HL-60/S4 (cell line): ENCODE results near the gene R3HDML.
"Not testable (repeated sequence)": the region's sequence is repeated elsewhere in the genome, so short reads cannot be mapped to it uniquely, and the experiment has no call there.

Source experiments
- in situ Hi-C: fragments of 300-500 bp; cut with MboI; formaldehyde crosslinking; loops from 2 replicates; pipeline ENCODE4 v1.14.3; 2022; ENCODE audit warnings: low sequenced_read_pairs

The R3HDML gene

GRCh38 chr20:44327748-44328147, 9.1 kb upstream of the R3HDML start:
- in situ Hi-C loops, result not testable (repeated sequence)

DNA sequence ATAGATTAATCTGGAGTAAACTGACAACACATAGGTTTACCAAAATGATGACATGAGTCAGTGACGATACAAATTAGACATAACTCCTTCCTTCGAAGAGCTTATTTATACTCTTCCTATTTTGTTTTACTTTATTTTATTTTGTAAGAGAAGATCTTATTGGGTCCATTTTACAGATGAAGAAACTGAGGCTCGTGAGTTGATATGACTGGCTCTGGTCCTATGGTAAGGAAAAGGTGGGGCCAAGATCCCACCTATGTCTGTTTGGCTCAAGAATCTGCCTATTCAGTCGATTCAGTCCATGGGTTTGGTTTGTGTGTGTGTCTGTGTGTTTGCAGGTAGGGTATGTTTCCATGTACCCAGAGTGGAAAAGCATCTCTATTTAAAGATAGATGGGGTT, 8.4 kb upstream of the R3HDML start:
- in situ Hi-C loops, result no loop called here

GRCh38 chr20:44331201-44331600, 5.6 kb upstream of the R3HDML start:
- in situ Hi-C loops, result no loop called here

GRCh38 chr20:44334306-44334705, 2.5 kb upstream of the R3HDML start:
- in situ Hi-C loops, result no loop called here

DNA sequence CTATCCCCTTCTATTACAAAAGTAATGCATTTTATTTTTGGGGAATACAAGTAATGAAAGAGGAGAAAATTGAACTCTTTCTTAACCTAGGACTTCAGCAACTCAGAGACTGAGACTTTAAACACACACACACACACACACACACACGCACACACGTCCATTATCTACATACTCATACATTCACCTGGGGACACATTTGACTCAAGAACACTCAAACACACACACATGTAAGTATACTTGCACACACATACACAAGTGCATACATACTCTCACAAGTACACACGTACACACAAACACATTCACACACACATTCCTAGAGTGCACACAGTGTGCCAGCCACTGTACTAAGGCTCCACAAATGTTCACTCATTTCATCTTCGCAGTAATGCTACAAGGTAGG, 2.1 kb upstream of the R3HDML start:
- in situ Hi-C loops, result no loop called here

DNA sequence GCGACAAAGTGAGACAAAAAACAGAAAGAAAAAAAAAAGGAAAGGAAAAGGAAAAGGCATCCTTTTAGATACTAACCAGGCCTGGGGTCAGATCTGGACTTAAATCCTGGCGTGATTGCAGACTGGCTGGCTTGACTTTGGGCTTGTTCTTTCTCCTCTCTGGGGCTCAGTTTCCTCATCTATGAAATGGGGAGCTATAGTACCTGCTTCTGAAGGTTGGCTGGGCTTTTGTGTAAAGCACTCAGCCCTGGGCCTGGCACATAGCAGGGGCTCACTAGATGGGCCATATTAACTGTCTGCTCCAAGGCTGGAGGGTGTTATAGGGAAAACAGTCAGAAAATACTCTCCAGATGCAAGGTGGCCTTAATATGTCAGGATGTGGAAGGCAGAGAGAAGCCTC, 1.2 kb upstream of the R3HDML start:
- in situ Hi-C loops, result no loop called here

DNA sequence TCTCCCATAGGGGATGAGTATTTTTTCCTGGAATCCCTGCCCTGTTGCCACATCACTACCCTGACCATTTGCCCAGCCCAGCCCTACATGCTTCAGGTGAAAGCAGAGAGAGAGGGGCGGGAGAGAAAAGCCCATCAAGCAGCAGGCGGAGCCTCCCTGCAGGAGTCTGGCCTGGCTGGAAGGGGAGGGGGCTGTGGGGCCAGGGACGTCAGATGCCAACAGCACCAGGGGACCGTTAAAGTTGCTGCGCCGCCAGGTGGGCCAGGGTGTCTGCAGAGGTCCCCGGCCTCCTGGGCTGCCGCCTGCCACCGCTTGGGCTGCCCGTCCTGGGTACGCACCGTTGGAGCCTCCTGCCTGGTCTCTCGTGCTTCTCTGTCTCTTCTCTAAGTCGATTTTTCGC, 757 bp upstream of the R3HDML start:
- in situ Hi-C loops, result no loop called here

DNA sequence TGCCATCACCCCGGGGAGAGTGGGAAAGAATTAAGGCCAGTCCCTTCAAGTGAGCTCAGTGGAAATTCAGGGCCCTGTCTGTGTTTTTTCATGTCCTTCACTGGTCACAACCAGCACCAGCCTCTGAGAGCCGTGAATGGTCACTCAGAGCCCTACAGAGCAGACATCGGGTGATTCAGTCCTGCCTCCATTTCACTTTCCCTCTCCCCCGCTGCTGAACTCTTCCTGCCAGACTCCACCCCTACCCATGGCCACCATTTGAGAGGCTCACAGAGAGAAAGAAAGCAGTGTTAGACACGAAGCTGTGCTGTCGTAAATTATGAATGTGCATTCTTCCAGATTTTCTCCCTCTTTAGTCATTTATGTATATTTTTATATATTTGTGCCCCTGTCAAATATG, 5.4 kb downstream of the R3HDML start:
- in situ Hi-C loops, result no loop called here

- in situ Hi-C loops, result no loop called here
Observed at GRCh38 chr20:44343162-44343675, 6.4 kb downstream of the R3HDML start.

- in situ Hi-C loops, result no loop called here
Observed at GRCh38 chr20:44344723-44345122, 7.9 kb downstream of the R3HDML start.

DNA sequence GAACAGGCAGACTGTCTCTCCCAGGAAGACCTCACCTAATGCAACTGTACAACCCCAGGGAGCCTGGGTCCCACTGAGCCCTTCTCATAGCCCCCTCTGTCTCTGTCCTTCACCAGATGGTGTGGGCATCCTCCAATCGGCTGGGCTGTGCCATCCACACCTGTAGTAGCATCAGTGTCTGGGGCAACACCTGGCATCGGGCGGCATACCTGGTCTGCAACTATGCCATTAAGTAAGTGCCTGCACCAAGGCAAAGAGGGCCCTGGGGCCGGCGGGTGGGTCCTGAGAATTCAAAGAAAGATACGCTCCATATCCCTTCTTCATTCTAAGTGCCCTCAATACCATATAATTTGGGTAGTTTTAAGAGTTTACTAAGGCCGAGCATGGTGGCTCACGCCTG, 8.3 kb downstream of the R3HDML start:
- in situ Hi-C loops, result no loop called here

GRCh38 chr20:44345941-44346340, 9.1 kb downstream of the R3HDML start:
- in situ Hi-C loops, result not testable (repeated sequence)

- in situ Hi-C loops, result no loop called here
Observed at GRCh38 chr20:44348168-44348659, 11.4 kb downstream of the R3HDML start.

GRCh38 chr20:44349349-44349748, 12.5 kb downstream of the R3HDML start:
- in situ Hi-C loops, result no loop called here

DNA sequence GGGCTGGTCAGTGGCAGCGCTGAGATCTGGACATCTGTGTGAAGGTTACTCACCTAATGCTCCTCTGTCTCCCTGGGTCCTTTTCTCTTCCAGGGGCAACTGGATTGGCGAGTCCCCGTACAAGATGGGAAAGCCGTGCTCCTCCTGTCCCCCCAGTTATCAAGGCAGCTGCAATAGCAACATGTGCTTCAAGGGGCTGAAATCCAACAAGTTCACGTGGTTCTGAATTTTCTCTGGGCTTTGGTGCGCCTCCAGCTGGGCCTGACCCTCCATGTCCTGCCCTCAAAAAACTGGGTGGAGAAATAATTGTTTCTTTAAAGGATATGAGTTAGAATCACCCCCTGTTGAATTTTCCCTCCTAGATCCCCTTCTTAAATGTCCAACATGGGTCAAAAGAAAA, 13.7 kb downstream of the R3HDML start:
- in situ Hi-C loops, result no loop called here

GRCh38 chr20:44354979-44355497, 18.2 kb downstream of the R3HDML start:
- in situ Hi-C loops, result no loop called here

DNA sequence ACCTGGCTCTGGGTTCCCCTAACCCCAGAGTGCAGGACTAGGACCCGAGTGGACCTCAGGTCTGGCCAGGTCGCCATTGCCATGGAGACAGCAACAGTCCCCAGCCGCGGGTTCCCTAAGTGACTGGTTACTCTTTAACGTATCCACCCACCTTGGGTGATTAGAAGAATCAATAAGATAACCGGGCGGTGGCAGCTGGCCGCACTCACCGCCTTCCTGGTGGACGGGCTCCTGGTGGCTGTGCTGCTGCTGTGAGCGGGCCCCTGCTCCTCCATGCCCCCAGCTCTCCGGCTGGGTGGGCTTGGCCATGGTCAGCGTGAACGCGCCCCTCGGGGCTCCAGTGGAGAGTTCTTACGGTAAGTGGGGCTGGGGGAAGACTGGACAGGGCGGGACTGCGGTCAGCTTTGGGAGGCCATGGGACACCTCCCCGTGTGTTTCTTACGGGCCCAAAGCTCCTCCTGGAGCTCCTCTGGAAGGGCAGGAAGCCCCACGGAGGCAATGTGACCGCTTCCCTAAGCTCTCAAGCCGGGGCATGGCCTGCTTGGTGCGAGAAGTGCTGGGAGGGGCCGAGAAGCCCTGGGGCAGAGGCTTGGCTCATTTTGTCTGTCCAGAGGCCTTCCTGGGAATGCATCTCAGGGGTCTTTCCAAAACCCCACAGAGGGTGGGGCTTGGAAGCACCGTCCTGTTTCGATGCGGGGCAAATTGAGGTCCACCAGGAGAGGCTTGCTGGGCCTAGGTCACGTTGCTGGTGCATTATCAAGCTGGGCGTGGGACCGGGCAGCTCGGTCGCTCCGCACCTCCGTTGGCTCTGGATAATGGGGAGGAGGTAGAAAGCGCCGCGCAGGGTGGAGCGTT, 18.9 kb downstream of the R3HDML start, which contains the start of gene HNF4A:
TSS of gene HNF4A (plus strand) at position 202 of the 855 bp plus-strand sequence. CDS start at position 308, 106 bp downstream.
- in situ Hi-C loops, result no loop called here

DNA sequence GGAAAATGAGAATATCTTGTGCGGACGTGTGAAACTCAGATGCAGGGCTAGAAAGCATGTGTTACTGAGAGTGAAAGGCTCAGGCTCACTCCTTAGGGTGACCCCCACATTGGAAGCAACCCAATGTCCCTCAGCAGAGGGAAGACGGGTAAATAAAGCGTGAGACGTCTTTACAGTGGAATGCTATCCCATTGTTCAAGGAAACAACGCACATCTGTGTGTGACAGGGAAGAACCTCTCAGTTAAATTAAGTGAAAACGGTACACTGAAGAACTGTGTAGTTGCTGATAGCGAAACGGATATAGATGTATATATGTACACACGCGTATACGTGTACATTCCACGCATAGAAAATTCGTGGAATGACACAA, 19.5 kb downstream of the R3HDML start:
- in situ Hi-C loops, result no loop called here

- in situ Hi-C loops, result no loop called here
Observed at GRCh38 chr20:44357020-44357419, 20.2 kb downstream of the R3HDML start.

DNA sequence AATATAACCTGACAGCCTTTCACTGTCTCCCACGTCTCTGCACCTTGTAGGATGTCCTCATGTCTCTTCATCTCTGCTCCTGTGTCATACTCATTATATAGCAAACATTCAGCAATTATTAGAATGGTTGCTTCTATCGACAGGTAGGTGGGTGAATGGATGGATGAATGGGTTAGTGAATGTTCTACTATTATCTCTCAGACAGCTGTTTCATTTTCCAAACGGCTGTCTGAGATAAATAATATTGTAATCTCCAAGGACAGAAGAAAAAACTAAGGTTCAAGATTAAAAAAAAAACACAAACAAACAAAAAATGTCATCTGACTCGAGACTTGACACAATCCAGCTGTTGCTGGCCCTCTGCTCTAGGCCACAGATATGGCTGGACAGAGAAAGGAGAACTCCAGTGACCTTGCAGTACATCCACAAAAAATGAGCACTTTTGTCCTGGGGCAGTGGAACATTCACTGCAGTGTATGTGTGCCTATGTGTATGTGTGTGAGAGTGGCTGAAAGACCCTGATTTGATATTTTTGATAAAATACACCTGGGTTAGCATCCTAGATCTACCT, 20.8 kb downstream of the R3HDML start:
- in situ Hi-C loops, result no loop called here

GRCh38 chr20:44358776-44359175, 21.9 kb downstream of the R3HDML start:
- in situ Hi-C loops, result no loop called here

DNA sequence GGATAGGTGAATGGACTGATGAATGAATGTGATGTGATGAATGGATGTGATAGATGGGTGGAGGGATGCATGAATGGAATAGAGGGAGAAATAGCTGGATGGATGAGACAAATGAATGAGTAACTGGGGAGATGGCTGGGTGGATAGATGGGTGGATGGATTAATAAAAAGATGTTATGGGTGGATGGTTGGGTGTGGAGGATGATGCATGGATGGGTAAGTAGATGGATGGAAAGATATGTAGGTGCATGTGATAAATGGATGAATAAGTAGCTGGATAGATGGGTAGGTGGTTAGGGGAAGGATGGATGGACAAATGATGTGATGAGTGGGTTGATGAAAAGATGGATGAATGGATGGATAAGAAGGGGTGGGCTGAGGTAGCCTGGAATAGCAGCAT, 23.4 kb downstream of the R3HDML start:
- in situ Hi-C loops, result no loop called here
